HG02852 (cell line): ENCODE results near the gene SPRR2A.
"Not testable (repeated sequence)": the region's sequence is repeated elsewhere in the genome, so short reads cannot be mapped to it uniquely, and the experiment has no call there.

ENCODE experiments used
- ATAC-seq: cut with Tn5 transposase; IDR thresholded peaks from one replicate; pipeline ENCODE4 v1.9.1; 2021; ENCODE audit warnings: mild to moderate bottlenecking, moderate library complexity; ENCODE audit not compliant: unreplicated experiment

Gene SPRR2A

DNA sequence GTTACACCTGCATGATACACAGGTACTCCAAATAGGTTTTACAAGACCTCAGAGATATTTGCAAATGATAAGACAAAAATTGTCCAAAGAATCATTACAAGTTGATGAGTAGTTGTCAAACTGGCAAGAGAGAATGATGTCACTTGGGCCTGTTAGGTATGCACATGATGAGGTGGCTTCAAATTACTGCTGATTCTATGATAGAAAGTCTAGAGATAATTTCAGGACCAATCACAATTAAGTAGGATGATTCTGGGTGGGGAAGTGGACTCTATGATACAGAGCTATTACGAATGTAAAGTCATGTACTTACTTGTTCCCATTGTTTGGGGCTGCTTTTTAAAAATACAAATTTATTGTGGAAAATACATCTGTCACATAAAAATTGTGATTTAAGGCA lies 31.5 kb downstream of the SPRR2A start:
- no peak for ATAC-seq

DNA sequence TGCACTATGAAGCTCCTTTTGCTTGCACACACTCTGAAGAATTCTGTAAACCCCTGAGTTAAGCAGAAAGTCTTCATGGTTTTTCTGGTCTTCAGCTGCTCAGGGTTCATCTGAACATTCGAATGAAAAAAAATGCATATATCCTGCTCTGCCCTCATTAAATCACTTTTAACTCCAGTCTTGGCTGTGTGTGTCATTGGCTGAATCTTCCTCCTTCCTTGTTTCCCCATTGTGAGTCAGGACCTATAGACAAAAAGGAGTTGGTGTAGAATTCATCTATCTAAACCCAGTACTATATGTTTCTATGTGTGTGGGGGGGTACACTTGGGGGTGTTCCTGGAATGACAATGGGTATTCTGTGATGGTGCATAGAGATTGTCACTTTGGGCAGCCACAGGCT lies 32.9 kb downstream of the SPRR2A start:
- no peak for ATAC-seq

DNA sequence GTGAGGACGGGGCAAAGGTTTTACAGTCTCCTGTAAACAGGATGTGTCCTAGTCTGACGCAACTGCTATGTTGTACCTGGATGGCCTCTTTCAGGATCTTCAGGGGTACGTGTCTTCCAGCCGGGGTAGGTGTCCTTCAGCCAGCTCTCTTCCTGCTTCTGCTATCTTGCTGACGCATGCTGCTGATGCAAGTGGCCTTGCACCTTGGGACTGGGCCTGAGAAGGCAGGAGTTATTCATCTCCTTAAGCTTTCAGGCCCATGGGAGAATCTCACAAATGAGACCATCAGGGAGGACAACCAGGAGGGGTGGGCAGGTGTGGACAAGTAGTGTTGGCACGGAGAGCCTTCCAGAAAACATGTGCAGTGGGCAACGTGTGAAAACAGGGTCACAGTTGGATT lies 34.2 kb downstream of the SPRR2A start:
- no peak for ATAC-seq

DNA sequence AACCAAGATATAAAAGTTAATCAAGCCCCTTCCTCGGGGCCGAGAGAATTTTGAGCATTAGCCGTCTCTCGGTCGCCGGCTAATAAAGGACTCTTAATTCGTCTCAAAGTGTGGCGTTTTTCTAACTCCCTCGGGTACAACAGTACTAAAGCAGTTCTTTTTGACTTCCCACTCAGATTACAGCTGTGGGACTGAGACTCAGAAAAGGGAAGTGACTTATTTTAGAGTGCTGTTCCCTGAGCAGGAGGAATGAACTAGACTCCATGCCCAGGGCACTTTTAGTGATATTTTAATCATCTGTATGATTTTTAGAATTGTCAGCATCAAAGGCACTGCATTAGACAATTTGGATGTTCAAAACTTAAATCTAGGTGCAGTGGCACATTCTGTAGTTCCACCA lies 35.0 kb downstream of the SPRR2A start:
- ATAC-seq: not testable (repeated sequence)

DNA sequence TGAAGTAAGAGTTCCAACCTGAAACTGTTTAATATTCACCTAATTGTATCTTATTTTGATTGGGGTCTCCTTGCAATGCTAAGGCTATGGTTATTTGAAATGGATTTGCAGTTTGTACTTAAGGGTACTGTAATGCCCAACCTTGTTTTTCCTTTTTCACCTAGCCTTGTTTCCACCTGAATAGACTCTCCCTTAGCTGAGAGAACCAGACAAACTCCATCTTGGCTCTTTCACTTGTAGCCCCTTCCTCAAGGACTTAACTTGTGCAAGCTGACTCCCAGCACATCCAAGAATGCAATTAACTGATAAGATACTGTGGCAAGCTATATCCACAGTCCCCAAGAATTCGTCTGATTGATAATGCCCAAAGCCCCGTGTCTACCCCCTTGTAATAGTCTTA lies 35.5 kb downstream of the SPRR2A start:
- not testable (repeated sequence) for ATAC-seq

DNA sequence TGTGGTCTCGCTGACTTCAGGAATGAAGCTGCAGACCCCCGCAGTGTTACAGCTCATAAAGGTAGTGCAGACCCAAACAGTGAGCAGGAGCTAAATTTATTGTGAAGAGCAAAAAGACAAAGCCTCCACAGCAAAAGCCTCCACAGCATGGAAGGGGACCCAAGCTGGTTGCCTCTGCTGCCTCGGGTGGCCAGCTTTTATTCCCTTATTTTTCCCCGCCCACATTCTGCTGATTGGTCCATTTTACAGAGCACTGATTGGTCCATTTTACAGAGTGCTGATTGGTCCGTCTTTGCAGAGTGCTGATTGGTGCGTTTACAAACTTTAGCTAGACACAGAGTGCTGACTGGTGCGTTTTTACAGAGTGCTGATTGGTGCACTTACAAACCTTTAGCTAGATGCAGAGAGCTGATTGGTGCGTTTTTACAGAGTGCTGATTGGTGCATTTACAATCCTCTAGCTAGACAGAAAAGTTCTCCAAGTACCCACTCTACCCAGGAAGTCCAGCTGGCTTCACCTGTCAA lies 46.0 kb downstream of the SPRR2A start:
- ATAC-seq: not testable (repeated sequence)
